NCI-H2171 treated with DMSO at 0.1 percent for 48 hours (cell line): ENCODE data around the gene SLC6A11.
A peak's percentile ranks its signal among the peaks of the same experiment; 100 is the strongest.

ENCODE experiments used
- DNase-seq: peaks from one replicate; lab custom pipeline; 2025; lab: John Stamatoyannopoulos, UW

Gene SLC6A11

GRCh38 chr3:10790713-10791112 is 25.3 kb upstream of the SLC6A11 start:
- no peak for DNase-seq

- DNase-seq: no peak
Measured at GRCh38 chr3:10792208-10792607, 23.8 kb upstream of the SLC6A11 start.

GRCh38 chr3:10798600-10799367 is 17.2 kb upstream of the SLC6A11 start:
- DNase-seq: no peak

- DNase-seq: no peak
Measured at GRCh38 chr3:10804183-10804648, 11.8 kb upstream of the SLC6A11 start.

DNA sequence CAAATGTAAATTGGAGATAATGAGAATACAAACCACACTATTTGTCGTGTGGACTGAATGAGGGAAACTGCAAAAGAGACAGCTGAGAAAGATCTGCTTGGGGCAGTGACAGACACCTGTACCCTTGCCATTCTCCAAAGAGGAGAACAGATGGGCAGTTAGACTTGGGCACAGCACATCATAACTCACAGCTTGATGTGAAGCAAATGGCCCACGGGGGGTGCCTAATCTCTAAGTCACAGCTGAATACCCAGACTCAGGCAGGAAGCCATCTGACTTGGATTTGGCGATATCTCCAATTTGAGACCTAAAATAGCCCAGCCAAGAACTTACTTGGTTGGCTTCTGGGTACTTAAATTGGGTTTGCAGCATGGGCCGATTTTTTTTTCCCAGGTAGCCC is 10.0 kb upstream of the SLC6A11 start:
- DNase-seq: peak; percentile 17

GRCh38 chr3:10808130-10808735 is 7.8 kb upstream of the SLC6A11 start:
- DNase-seq: no peak

DNA sequence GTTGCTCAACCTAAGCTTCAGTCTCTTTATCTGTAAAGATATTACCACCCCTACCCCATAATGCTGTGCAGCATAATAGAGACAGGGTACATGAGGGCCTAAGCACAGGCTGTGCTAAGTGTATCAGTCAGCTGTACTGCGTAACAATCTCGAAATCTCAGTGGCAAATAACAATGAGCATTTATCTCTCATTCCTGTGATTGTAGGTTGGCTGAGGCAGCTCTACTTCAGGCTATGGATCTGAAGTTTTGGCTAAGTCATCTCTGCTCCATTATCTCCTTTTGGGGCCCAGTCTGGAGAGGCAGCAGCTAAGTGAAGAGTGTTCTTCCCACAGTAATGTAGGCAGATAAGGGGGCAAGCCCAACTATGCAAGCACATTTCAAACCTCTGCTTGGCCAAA is 7.1 kb upstream of the SLC6A11 start:
- no peak for DNase-seq

DNA sequence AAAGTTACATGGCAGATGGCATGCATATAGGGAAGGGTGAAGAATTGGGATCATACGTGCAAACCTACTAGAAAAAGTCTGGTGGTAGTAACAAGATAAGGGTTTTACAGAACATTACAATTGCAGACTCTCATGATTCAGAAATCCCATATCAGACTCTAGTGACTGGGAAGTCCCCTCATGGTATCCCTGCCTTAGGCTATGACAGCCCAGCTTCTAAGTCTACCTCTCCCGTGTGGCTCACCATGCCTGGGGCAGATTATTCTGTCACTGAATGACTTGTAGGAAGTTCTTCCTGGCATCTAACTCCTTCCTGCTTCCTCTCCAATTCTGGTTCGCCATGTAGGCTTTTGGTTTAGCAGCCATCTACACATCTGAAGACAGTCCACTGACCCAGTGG is 5.7 kb upstream of the SLC6A11 start:
- DNase-seq: no peak

DNA sequence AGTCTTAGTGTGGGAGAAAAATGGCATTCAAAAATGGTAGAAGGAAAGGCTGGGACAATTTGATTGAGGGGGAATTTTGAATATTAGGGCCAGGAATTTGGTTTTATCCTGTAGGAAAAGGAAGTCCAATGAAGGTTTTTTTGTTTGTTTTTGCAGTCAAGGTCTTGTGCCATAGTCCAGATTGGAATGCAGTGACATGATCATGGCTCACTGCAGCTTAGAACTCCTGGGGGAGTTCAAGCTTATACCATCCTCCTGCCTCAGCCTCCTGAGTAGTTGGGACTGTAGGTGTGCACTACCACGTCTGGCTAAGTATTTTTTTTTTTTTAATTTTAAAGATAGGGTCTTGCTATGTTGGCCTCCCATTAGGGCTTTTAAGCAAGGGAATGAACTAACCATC is 2.6 kb upstream of the SLC6A11 start:
- no peak for DNase-seq

GRCh38 chr3:10814623-10815022 is 1.4 kb upstream of the SLC6A11 start:
- DNase-seq: peak; percentile 0

GRCh38 chr3:10815487-10815886 is 541 bp upstream of the SLC6A11 start:
- DNase-seq: peak; percentile 2

- DNase-seq: no peak
Measured at GRCh38 chr3:10816863-10817253, 830 bp downstream of the SLC6A11 start.

DNA sequence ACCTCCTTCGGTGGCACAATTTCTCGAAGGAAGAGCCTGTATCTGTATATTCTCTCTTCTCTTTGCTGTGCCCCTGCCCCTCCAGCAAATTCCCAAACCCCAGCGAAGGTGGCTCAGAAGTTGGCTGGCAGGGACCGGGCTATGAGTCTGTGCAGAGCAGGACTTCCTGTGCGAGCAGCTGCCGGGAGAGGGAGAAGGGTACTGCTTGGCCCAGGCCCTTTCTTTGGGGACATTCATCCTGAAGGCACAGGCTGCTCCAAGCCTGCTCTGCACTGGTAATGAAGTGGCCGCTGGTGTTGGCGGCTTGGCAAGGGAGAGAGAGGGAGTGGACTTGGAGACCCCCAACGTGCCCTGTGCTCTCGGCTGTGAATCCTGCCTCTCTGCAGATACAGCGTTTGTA is 1.5 kb downstream of the SLC6A11 start:
- no peak for DNase-seq

- DNase-seq: no peak
Measured at GRCh38 chr3:10822055-10822454, 6.0 kb downstream of the SLC6A11 start.

- no peak for DNase-seq
Measured at GRCh38 chr3:10822708-10823515, 6.9 kb downstream of the SLC6A11 start.

GRCh38 chr3:10823516-10823818 is 7.4 kb downstream of the SLC6A11 start:
- no peak for DNase-seq

- no peak for DNase-seq
Measured at GRCh38 chr3:10824468-10824867, 8.4 kb downstream of the SLC6A11 start.

- no peak for DNase-seq
Measured at GRCh38 chr3:10833855-10834414, 17.9 kb downstream of the SLC6A11 start.

GRCh38 chr3:10834951-10835350 is 18.9 kb downstream of the SLC6A11 start:
- DNase-seq: no peak

DNA sequence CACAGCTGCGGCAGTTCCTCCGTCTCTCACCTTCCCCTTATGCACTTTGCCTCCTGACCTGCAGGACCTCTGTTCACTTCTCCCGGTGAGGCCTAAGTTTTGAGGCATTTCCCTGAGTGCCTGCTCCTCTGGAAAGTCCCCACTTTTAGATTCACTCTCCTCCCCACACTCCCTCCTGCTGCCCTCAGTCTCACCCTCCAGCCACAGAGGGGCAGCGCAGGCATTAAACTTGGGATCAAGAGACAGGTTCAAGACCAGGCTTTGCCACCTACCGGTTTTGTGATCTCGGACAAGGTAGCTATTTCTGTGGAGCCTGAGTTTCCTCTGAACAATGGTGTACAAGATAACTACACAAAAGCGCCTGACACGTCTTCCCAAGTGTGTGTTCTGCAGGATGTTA is 19.4 kb downstream of the SLC6A11 start:
- no peak for DNase-seq

GRCh38 chr3:10836676-10837075 is 20.6 kb downstream of the SLC6A11 start:
- DNase-seq: no peak

- peak; percentile 8 for DNase-seq
Measured at GRCh38 chr3:10837849-10838248, 21.8 kb downstream of the SLC6A11 start.

- no peak for DNase-seq
Measured at GRCh38 chr3:10839167-10839566, 23.1 kb downstream of the SLC6A11 start.
